OCI-LY3 (cell line): ENCODE results near the gene TCF3.

Experiments
- H2AFZ ChIP-seq: fragments of 200-600, 300-600 bp; shearing (Covaris generic); 2 replicates; pipeline ENCODE4 v1.6.0; 2014; ENCODE audit warnings: antibody characterized with exemption, low read depth, low read length
- H3K27ac ChIP-seq: fragments of 200-600, 300-600 bp; sonication (generic); 2 replicates; pipeline ENCODE4 v1.5.1; 2014; ENCODE audit warnings: mild to moderate bottlenecking, low read length, moderate library complexity, mixed read lengths
- H3K27me3 ChIP-seq: fragments of 200-600, 300-600 bp; sonication (generic); 2 replicates; pipeline ENCODE4 v1.6.1; 2014; ENCODE audit warnings: low read depth, low read length, mixed read lengths
- H3K36me3 ChIP-seq: fragments of 200-600, 300-600 bp; sonication (generic); replicated peaks from 2 replicates; pipeline ENCODE3; 2014; ENCODE audit warnings: low read depth, low read length, mixed read lengths
- H3K4me1 ChIP-seq: fragments of 300-600, 200-600 bp; sonication (generic); 2 replicates; pipeline ENCODE4 v1.6.1; 2014; ENCODE audit warnings: low read length, mixed read lengths
- H3K4me2 ChIP-seq: fragments of 200-600, 300-600 bp; sonication (generic); 2 replicates; pipeline ENCODE4 v1.6.1; 2014; ENCODE audit warnings: low read length, mixed read lengths
- H3K4me3 ChIP-seq: fragments of 300-600, 200-600 bp; sonication (generic); 2 replicates; pipeline ENCODE4 v1.5.1; 2014; ENCODE audit warnings: antibody characterized with exemption, mild to moderate bottlenecking, low read length, moderate library complexity
- H3K79me2 ChIP-seq: fragments of 300-600, 200-600 bp; shearing (Covaris generic); 2 replicates; pipeline ENCODE4 v1.6.1; 2014; ENCODE audit warnings: mild to moderate bottlenecking, low read length, mixed read lengths
- H3K9ac ChIP-seq: fragments of 300-600, 200-600 bp; shearing (Covaris generic); 2 replicates; pipeline ENCODE4 v1.6.0; 2014; ENCODE audit warnings: mild to moderate bottlenecking, low read length, moderate library complexity
- H3K9me3 ChIP-seq: fragments of 200-600, 300-600 bp; shearing (Covaris generic); 2 replicates; pipeline ENCODE4 v1.6.1; 2014; ENCODE audit warnings: low read length, mixed read lengths; ENCODE audit not compliant: insufficient read depth
- H4K20me1 ChIP-seq: fragments of 200-600, 300-600 bp; sonication (generic); 2 replicates; pipeline ENCODE4 v1.6.1; 2016; ENCODE audit warnings: low read length, mixed read lengths; ENCODE audit not compliant: insufficient read depth
- CTCF ChIP-seq: fragments of 200-600, 300-600 bp; sonication (generic); IDR thresholded peaks from 2 replicates; pipeline ENCODE4 v1.5.1; 2014; ENCODE audit warnings: antibody characterized with exemption, low read length, low read depth
- EZH2phosphoT487 ChIP-seq: fragments of 200-600 bp; shearing (Covaris generic); IDR thresholded peaks from 2 replicates; pipeline ENCODE4 v1.6.1; 2018; ENCODE audit warnings: antibody characterized with exemption, mixed run types, low read depth

The TCF3 gene

GRCh38 chr19:1619703-1620102, 32.7 kb downstream of the TCF3 start:
- no peak overlapping the region for H3K27ac ChIP-seq
- H3K27me3 ChIP-seq: no peaks in the 10 kb centered on the region
- TF ChIP-seq CTCF (no peak), EZH2phosphoT487 (no peak)
- H3K9me3 ChIP-seq: no peaks in the 10 kb centered on the region
- H2AFZ ChIP-seq: no peak overlapping the region
- peaks cover 51% of the 10 kb centered on the region for H4K20me1 ChIP-seq
- peaks cover 7% of the 10 kb centered on the region for H3K4me1 ChIP-seq
- no peak overlapping the region for H3K4me3 ChIP-seq
- peaks cover 9% of the 10 kb centered on the region; the same call in 1 of the 2 replicates for H3K79me2 ChIP-seq
- no peak overlapping the region for H3K9ac ChIP-seq
- no peak overlapping the region for H3K4me2 ChIP-seq
- peaks cover 83% of the 10 kb centered on the region for H3K36me3 ChIP-seq

- TF ChIP-seq EZH2phosphoT487 (no peak), CTCF (no peak)
- H3K27ac ChIP-seq: no peak overlapping the region
- peaks cover 7% of the 10 kb centered on the region; the same call in 1 of the 2 replicates for H3K79me2 ChIP-seq
- no peak overlapping the region for H2AFZ ChIP-seq
- no peaks in the 10 kb centered on the region for H3K9me3 ChIP-seq
- H3K4me3 ChIP-seq: no peak overlapping the region
- H4K20me1 ChIP-seq: peaks cover 51% of the 10 kb centered on the region
- H3K27me3 ChIP-seq: no peaks in the 10 kb centered on the region
- no peak overlapping the region for H3K4me2 ChIP-seq
- H3K36me3 ChIP-seq: peaks cover 83% of the 10 kb centered on the region
- peaks cover 7% of the 10 kb centered on the region for H3K4me1 ChIP-seq
- no peak overlapping the region for H3K9ac ChIP-seq
These were observed 33.3 kb downstream of the TCF3 start for GRCh38 chr19:1619094-1619439.

- Histone ChIP-seq H3K27ac (no peak overlapping the region), H3K27me3 (no peaks in the 10 kb centered on the region), H3K4me1 (peaks cover 7% of the 10 kb centered on the region), H3K79me2 (peaks cover 7% of the 10 kb centered on the region; the same call in 1 of the 2 replicates), H3K4me2 (no peak overlapping the region), H3K4me3 (no peak overlapping the region), H3K9me3 (no peaks in the 10 kb centered on the region), H3K36me3 (peaks cover 84% of the 10 kb centered on the region), H3K9ac (no peak overlapping the region), H2AFZ (no peak overlapping the region), H4K20me1 (peaks cover 48% of the 10 kb centered on the region)
- no peak for TF ChIP-seq EZH2phosphoT487
- TF ChIP-seq CTCF: peak; percentile 57
These were observed 34.0 kb downstream of the TCF3 start for GRCh38 chr19:1618157-1619093.

GRCh38 chr19:1616875-1617274, 35.5 kb downstream of the TCF3 start:
- no peak for TF ChIP-seq EZH2phosphoT487
- H3K27me3 ChIP-seq: no peaks in the 10 kb centered on the region
- H4K20me1 ChIP-seq: peaks cover 43% of the 10 kb centered on the region
- 0 out of 2 replicates have a peak overlapping the region, but pooled peaks have one; percentile 1 for H3K27ac ChIP-seq
- H2AFZ ChIP-seq: no peak overlapping the region
- H3K4me1 ChIP-seq: peaks cover 7% of the 10 kb centered on the region
- no peak overlapping the region for H3K4me2 ChIP-seq
- H3K9me3 ChIP-seq: no peaks in the 10 kb centered on the region
- peaks cover 3% of the 10 kb centered on the region; the same call in 1 of the 2 replicates for H3K79me2 ChIP-seq
- H3K4me3 ChIP-seq: no peak overlapping the region
- H3K9ac ChIP-seq: no peak overlapping the region
- peaks cover 84% of the 10 kb centered on the region for H3K36me3 ChIP-seq
